Measurements from ENCODE around the gene TEX13A. TPM values are rescaled to one million over a fixed set of nuclear protein-coding genes. Genes with fewer than 3 reads are reported as not detected.

Gene TEX13A
- total and polyA plus RNA-seq, 2 of the 13 experiments (the other 11 are each of a cell fraction or from before 2014, with no cell fraction given) = not detected

- H2AFZ ChIP-seq (ENCODE audit: low read length) = no peak overlapping the region
- H3K27ac ChIP-seq (ENCODE audit: extremely low read length, insufficient read depth, low read length) = no peak overlapping the region
- no peak overlapping the region for H3K4me3 ChIP-seq (replicated peaks in 1 of 3; ENCODE audit: insufficient read depth in 1 of 3, low read depth in 2 of 3, low read length in 3 of 3)
- TF ChIP-seq ATAD3A (CRISPR knock-in tag; IDR thresholded peaks at IDR 0.05) = no peak
- no peaks in the 10 kb centered on the region for H4K20me1 ChIP-seq (ENCODE audit: insufficient read depth, low read length)
- BruUV-seq (replicated peaks) = no TSS peak
- no peaks in the 10 kb centered on the region for H3K9me3 ChIP-seq (ENCODE audit: low read length)
- intact Hi-C loops (cut with micrococcal nuclease; ENCODE audit: unreplicated experiment) = no loop called here
- H3K4me1 ChIP-seq (ENCODE audit: insufficient read depth, low read length) = no peaks in the 10 kb centered on the region
- no peaks in the 10 kb centered on the region for H3K36me3 ChIP-seq (replicated peaks in 1 of 2; ENCODE audit: control insufficient read depth in 1 of 2, insufficient read depth in 2 of 2, low read length in 2 of 2)
- CTCF ChIA-PET (ENCODE audit: low intra/inter-chr PET ratio, low total read pairs) = no interaction called here
- 67% methylated on average over 3 of the region's 26 CpGs for WGBS (ENCODE audit: low lambda C conversion rate)
- H3K27me3 ChIP-seq (ENCODE audit: control insufficient read depth in 1 of 2, insufficient read depth in 2 of 2, low read length in 2 of 2) = no peaks in the 10 kb centered on the region
- no peak for FAIRE-seq
- in situ Hi-C loops (cut with HindIII; ENCODE audit: extremely low pct_ligation_motif_present, low pct_unique_long_range_greater_than_20kb) = no loop called here
- H3K9ac ChIP-seq (ENCODE audit: insufficient read depth, low read depth, low read length) = no peak overlapping the region
- POLR2A ChIA-PET = no interaction called here
- ATAC-seq = no peak
- H3K79me2 ChIP-seq (ENCODE audit: insufficient read depth, low read length) = no peaks in the 10 kb centered on the region
- no peak overlapping the region for H3K4me2 ChIP-seq (ENCODE audit: low read depth, low read length)
- no peak for DNase-seq (ENCODE audit: low spot score)
These were observed 766 bp downstream of the TEX13A start for GRCh38 chrX:105219454-105220401.

GRCh38 chrX:105211066-105211575 lies 9.4 kb downstream of the TEX13A start:
- no peaks in the 10 kb centered on the region for H3K4me1 ChIP-seq (ENCODE audit: insufficient read depth, low read length)
- no peak overlapping the region for H2AFZ ChIP-seq (ENCODE audit: low read length)
- no peak overlapping the region for H3K27ac ChIP-seq (ENCODE audit: extremely low read length, insufficient read depth, low read length)
- no peaks in the 10 kb centered on the region for H3K27me3 ChIP-seq (ENCODE audit: control insufficient read depth in 1 of 2, insufficient read depth in 2 of 2, low read length in 2 of 2)
- BruUV-seq (replicated peaks) = no TSS peak
- POLR2A ChIA-PET = no interaction called here
- H3K79me2 ChIP-seq (ENCODE audit: insufficient read depth, low read length) = no peaks in the 10 kb centered on the region
- no peaks in the 10 kb centered on the region for H3K9me3 ChIP-seq (ENCODE audit: low read length)
- in situ Hi-C loops (cut with HindIII; ENCODE audit: extremely low pct_ligation_motif_present, low pct_unique_long_range_greater_than_20kb) (no loop called here), intact Hi-C loops (cut with micrococcal nuclease; ENCODE audit: unreplicated experiment) (no loop called here)
- CTCF ChIA-PET (ENCODE audit: low intra/inter-chr PET ratio, low total read pairs) = no interaction called here
- no peak for TF ChIP-seq HNF1A (IDR thresholded peaks at IDR 0.05; ENCODE audit: low read depth)
- no peak for TF ChIP-seq HNF1A (CRISPR knock-in tag; IDR thresholded peaks at IDR 0.05; ENCODE audit: borderline replicate concordance)
- no peak for TF ChIP-seq ZNF280D (CRISPR knock-in tag; IDR thresholded peaks at IDR 0.05)
- no peak for TF ChIP-seq DMTF1 (CRISPR knock-in tag; IDR thresholded peaks at IDR 0.05)
- 7% methylated on average over 3 of the region's 3 CpGs for WGBS (ENCODE audit: low lambda C conversion rate)
- no peak overlapping the region for H3K9ac ChIP-seq (ENCODE audit: insufficient read depth, low read depth, low read length)
- FAIRE-seq (no peak), DNase-seq (ENCODE audit: low spot score) (no peak), ATAC-seq (no peak)
- H3K36me3 ChIP-seq (replicated peaks in 1 of 2; ENCODE audit: control insufficient read depth in 1 of 2, insufficient read depth in 2 of 2, low read length in 2 of 2) = no peaks in the 10 kb centered on the region
- H3K4me3 ChIP-seq (replicated peaks in 1 of 3; ENCODE audit: insufficient read depth in 1 of 3, low read depth in 2 of 3, low read length in 3 of 3) = no peak overlapping the region
- H4K20me1 ChIP-seq (ENCODE audit: insufficient read depth, low read length) = no peaks in the 10 kb centered on the region
- no peak overlapping the region for H3K4me2 ChIP-seq (ENCODE audit: low read depth, low read length)
